ENCODE data around the gene FMN2.

FMN2 gene

DNA sequence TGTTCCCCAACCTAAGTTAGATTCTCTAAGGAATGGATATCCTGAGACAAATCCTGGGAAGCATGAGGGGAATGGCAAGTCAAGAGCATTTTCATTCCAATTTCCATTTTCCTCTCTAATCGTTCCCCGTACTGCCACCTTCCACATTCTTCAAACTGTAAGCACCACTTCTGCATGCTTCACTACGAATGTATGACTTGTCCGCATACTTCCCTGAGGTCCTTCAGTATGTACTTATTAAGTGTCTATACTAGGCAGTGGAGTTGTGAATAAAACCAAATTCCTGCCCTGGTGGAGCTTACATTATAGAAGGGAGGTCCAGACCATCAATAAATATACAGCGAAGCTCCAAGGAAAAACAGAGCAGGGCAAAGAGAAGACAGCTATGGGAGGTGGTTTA is 365.5 kb downstream of the FMN2 start:
- no peak for FAIRE-seq

DNA sequence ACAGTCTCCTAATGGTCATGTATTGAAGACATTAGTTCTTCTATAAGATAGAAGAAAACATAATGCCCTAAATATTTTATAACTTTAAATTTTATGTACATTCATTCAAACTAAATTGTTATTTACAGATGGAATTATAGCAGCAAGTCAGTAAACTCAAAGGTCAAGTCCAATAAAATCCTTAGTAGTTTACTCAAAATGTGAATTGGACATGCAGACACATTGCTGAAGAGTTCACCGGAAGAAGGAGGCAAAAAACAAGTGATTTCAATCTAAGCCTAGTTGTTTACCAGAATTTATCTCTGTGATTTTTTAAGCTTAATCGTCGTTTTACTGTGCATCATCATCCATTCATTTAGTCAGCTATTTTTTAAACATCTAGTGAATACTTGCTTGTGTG is 370.6 kb downstream of the FMN2 start:
- no peak for FAIRE-seq

DNA sequence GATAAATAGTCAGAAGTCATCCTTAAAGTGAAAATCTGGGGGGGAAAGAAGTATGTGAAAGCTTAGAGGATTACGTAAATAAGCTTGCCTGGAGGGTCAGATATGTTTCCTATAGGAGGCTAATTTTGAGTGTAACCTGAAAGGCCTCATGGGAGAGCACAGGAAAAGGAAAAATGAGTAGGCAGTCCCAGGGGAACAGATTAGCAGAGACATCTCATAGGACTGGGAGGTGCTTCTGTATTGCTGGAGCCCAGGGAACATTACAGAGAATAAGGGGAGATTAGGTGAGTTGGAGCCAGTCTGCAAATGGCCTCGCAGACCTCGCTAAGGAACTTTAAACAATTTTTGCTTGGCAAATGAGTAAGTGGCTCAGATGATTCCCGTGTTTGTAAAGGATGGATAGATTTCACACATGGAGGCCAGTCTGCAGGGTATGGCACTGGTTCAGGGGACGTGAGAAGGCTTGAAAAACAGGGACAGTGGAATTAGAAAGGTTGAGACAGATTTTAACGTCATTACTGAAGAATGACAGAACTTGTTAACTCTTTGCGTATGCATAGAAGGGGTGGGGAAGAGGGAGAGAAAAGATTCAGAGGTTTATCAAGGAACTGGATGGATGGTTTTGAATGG is 371.2 kb downstream of the FMN2 start:
- FAIRE-seq: no peak

DNA sequence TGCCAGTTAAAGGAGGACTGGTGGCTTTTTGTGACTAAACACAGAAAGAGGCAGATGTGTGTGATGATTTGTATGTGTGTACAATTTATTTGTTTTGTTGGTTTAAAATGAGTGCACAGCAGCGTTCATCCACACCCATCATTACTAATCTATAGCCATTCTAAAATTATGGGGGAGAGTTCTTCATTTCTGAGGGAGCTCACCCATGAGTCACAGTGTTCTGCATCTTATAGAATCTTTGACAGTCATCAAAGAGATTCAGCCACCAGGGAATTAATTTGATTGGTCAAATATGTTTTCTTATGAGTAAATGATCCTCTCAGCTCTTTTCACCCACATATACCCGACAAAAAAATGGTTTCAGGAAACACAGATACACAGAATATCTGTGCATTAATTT is 372.4 kb downstream of the FMN2 start:
- no peak for FAIRE-seq

DNA sequence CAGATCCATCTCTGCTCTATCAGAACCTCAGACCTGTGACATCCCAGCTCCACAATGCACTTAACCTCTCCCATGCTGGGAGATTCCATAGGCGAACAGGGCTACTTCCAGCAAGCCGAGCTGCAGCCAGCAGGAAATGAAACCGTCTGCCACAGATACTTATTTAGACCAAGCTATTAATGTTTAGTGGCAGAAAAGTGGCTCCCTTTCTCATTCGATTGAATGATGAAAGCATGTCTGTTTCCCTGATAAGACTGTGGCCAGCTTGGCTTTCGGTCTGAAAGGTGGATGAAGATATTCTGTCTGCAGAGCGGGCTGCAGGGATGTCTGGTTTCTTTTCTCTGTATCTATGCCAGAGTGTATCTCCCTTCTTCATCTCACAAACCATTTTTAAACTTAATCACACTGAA is 373.9 kb downstream of the FMN2 start:
- no peak for FAIRE-seq

DNA sequence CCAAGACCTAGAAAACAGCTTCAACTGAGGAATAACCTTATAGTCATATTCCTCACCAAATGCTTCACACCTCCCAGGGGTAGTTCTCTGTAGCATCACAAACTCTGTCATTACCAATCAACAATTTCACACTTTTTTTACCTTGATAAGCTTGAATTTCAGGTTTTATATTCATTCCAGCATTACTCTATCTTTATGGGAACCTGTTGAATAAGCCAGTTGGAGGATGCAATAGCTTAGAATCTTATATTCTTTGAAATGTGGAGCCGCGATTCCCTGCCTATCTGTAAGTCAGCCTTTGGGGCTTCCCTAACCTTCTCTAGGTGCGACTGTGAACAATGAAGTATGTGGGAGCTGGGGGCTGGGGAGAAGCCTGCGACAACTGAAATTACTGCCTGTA is 374.8 kb downstream of the FMN2 start:
- no peak for FAIRE-seq

DNA sequence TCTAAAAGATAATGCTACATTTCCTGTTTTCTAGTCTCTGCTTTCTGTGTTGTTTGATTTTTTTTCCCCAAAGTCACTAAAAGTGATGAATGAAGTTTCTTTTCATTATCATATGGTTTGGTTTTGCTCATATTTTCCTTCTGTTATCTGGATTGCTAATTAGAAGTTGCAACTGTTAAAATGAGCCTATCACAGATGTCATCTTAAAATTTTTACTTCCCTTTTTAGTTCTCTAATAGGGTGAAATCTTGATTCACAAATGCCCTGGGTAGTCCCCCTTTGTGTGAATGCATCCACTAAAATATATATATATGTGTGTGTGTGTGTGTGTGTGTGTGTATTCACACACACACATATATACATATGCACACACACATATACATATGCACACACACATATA is 376.2 kb downstream of the FMN2 start:
- no peak for FAIRE-seq

DNA sequence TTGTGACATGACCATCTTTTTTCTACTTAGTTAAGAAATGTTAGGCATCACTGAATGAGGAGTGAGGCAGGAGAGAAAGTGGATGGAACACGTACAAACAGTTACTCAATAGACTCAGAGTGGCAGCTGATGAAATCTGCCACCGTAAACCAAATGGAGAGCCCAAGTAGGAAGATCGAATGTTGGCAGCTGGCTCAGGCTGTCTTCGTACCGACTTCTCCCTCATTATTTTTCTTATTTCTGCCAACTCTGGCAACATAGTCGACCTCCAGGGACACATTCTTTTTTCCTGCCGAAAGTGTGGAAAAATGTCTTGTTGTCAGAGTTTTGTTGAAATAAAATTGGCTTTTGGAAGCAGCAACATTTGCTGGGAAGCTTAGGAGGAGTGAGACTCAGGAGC is 377.0 kb downstream of the FMN2 start:
- no peak for FAIRE-seq

DNA sequence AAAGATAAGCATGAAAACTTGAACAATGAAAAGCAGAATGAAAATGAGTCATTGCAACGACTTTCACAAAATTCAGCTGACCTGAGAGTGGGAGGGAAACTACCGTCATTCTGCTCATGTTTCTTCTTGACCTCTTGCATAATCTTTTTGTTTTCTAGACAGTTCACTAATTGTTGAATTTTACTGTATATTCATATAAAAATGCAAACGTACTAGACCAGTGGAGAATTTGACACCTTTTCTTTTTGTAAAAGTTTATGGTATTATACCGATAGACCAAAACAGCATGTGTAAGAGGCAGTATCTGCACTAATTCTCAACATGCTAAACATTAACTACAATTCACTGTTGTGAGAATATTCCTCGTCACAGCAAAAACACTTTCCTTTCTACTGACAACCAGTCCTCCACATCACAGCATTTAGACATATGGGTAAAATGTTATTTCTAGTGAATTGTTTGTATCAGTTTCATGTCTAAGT is 382.5 kb downstream of the FMN2 start:
- no peak for FAIRE-seq

DNA sequence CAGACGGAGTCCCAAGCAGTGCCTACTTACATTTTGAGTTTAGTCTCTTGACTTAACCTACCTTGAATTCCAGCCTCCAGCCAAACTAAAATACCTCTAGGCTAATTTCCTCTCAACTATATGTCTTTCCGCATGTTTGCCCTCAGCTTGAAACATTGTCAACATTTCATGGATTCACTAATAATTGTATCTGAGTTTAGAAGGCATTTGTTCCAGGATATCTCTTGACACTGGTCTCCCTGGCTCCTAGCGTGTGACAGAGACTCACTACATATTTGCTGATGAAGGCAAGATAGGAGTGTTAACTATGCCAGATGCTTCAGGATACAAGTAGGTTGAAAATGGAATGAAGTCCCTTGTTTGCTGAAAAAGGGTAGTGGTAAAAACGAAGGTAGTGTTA is 384.1 kb downstream of the FMN2 start:
- no peak for FAIRE-seq

DNA sequence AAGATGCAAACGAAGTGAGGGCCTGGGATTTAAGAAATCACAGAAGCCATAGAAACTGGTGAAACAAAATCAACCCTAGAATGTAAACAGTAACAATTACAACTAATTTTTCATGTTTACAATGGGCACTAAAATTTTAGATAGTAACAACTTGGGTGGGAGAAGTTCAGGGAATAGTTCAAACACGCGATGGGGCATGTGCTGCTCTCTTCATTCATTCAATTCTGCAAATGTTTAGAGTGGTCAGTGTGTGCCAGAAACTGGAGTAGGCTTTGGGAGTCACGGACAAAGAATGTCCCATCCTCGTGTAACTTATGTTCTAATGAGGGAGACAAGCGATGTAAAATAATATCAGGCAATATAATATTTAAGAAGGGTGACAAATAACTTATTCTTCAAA is 386.9 kb downstream of the FMN2 start:
- FAIRE-seq: no peak

DNA sequence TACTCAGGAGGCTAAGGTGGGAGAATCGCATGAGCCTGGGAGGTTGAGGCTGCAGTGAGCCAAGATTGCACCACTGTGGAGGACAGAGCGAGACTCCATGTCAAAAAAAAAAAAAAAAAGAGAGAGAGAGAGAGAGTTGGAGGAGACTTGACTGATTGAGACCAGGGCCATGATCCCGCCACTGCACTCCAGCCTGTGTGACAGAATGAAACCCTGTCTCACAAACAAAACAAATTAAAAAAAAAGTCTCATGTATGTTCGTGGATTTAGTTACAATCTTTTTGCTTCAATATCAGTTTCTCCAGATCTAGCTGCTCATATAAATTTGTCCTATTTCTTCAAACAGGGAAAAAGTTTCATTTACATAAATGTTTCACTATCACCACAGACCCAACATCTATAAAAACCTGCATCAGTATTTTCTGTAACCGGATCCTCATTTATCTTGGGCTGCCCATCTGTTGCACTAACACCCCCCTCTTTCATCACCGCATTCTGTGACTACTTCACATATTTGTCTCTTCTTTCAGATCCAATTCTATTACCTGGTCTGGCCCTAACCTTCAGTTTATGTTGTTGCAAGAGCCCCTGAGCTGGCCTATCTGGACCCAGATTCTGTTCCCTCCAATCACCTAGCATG is 393.2 kb downstream of the FMN2 start:
- FAIRE-seq: no peak

DNA sequence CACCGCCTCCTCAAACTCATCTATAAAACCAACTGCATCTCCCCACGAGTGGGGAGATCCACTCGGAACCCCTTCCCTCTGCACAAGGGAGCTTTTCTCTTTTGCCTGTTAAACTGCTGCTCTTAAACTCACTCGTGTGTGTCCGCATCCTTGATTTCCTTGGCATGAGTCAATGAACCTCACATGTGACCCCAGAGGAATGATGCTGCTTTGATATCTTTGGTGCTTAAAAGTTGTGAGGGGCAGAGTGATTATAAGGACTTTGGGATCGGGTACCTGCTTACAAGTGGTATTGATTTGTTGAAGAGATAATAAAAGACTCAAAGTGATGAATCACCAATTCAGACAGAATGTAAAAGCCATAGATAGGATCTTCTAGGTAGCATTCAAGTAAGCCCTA is 394.9 kb downstream of the FMN2 start:
- no peak for FAIRE-seq

DNA sequence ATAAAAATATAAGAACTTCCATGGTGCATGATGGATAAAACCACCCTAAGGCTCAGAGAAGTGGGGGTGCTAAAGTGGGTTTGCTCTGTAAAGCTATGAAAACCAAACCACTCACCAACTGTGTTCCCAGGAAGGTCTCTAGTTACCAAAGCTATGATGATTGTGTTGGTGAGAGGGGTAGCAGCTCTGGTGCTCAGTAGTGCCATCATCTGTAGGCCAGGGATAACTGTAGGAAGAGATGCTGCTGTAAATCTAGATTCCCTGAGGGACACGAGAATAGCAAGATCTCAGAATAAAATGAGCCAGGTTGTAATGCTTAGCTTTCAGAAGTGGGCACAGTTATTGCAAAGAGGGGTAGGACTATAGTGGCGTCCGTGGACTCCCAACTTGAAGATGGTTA is 395.8 kb downstream of the FMN2 start:
- FAIRE-seq: no peak

DNA sequence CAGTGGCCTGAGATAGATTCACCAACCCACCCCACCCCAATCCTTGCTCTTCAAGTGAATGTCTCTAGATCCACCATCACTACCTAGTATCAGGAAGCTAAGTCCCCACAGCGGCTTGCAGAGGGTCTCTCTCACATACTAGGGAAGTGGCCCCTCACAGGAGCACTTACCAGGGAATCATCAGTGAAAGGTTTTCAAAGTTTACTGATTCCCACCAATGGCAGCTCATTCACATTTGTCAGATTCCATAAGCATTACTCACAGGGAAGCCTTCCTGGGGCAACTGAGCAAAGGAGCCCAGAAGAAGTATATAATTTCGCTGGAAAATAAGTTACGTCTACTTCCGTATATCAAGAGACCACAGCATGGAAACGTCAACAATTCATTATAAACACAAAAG is 399.5 kb downstream of the FMN2 start:
- no peak for FAIRE-seq

DNA sequence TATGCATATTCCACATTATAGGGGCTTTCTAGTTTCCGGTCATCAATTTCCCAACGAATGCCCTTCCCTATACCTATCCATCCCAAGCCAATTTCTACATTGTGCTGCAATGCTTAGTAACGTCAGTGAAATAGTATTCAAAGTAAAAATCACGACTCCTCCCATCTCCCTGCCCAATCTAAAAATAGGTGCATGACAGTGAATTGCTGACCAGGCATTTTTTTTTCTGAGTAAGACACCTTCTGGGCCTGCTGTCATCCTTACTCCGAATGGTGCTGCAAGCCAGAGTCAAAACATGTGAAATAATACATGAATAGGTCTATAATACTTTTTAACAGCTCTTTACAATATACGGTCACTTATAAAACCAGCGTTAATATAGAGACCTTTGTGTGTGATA is 400.1 kb downstream of the FMN2 start:
- no peak for FAIRE-seq

DNA sequence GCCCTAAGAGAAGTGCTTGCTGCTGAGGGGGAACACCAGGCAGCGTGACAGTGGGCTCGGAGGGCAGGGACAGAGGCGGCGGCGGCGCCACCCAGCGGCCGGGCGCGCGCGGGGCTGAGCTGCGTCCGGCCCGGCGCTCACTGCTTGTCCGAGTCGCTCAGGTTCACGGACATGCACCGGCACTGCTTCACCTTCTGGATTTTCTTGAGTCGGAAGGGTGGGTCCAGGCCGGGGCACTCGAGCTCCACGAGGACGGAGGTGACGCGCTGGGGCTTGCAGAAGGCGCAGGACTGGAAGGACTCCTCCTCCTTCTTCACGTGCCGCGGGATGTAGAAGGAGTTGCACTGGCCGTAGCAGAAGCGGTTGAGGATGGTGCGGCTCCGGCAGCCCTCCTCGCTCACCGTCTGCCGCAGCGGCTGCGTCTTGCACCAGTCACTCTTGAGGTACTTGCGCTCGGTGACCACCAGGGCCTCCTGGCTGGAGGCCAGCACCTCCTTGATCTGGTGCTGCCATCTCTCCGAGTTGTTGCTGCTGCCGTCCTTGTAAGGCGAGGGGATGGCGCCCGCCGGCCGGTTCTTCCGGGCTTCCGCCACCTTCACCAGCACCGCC is 401.3 kb downstream of the FMN2 start:
- FAIRE-seq: no peak

DNA sequence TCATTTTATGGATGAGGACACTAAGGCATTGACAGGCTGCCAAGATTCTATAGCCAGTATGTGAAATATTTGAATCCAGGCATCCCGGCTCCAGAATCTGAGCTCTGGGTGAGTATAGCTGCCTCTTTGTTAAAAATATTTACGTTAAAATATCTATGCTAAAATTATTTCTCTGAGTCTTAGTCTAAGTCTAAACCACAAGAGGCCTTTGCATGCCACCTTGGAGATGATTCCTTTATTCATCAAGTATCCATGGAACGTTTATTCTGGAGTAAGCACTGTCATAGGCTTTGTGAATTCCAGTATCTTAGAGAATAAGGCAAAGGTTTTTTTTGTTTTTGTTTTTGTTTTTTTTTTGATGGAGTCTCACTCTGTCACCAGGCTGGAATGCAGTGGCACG is 403.9 kb downstream of the FMN2 start:
- no peak for FAIRE-seq

DNA sequence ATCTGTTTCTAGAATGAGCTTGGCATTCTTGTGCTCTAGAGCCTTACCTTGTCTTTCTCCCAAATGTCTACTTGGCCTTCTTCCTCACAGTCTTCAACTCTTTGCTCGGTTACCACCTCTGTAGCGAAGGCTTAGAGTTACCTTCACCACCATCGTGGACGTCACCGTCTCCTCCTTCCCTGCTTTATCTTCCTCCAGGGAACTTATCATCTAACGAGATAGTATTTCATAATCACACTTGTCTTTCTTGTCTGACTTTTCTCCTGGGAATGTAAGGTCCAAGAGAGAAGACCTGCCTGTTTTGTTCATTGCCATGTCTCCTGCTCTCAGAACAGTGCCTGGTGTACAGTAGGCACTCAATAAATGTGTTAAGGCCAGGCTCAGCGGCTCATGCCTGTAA is 404.7 kb downstream of the FMN2 start:
- no peak for FAIRE-seq

DNA sequence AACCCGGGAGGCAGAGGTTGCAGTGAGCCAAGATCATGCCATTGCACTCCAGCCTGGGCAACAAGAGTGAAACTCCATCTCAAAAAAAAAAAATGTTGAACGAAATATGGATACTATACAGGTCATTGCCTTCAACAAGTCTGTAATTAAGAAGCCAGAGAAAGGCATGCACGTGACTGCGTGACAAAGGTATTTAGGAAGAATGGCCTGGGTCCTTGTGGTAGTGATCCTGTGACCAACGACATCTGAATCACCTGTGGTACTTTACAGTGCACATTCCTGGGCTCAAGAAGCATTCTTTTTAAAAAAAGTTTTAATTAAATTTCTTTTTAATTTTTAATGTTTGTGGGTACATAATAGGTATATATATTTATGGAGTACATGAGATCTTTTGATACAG is 405.3 kb downstream of the FMN2 start:
- FAIRE-seq: no peak

DNA sequence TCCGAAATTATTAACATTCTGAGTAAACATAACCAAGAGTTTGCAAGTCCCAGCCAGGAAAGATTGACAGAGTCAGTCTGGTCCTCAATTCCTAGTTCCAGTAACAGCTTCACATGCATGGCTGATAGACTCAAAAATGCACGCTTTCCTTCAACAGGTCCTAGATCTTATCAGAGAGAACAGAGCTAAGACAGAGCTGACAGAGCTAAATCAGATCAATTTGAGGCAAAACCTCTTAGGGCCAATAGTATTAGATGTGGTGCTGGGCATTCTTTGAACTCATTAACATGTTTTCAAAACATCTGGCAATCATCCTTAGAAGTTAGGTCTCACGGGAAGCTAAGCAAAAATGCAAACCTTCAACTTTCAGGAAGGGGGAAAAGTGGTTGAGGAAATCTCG is 406.2 kb downstream of the FMN2 start:
- FAIRE-seq: no peak

DNA sequence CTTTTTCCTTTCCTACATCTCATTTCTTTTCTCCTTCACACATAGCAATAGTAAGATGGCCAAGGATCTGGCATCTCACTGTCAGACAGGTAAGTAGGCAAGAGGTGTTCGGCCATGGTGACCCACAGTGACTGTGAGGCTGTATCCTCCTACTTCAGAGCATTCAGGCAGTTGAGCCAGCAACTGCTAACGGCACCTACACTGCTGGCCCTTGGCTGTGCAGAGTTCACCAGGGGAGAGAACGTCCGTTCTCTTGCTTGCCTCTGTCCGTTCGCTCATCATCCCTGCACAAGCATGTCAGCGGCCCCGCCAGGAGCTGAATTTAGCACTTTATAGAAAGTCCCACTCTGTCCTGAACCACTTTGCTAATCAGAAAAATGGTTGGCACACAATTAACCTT is 406.7 kb downstream of the FMN2 start:
- no peak for FAIRE-seq

DNA sequence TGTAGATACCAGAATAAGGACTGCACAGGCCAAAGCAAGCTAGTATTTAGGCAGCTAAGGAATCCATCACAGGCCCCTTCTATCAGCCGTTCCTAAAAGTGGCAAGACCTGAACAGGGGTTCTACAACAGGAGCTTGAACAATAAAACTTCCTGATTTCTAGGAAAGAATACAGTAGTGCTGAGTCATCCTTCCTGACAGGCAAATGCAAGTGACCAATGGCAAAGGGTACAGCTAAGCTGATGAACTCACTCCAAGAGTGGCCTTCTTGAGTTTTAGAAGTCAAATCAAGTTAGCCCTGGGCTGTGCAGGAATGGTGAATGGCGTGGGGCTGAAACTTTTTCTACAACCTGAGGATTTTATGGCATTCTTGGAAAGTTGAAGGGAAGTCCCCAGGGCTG is 407.3 kb downstream of the FMN2 start:
- no peak for FAIRE-seq

DNA sequence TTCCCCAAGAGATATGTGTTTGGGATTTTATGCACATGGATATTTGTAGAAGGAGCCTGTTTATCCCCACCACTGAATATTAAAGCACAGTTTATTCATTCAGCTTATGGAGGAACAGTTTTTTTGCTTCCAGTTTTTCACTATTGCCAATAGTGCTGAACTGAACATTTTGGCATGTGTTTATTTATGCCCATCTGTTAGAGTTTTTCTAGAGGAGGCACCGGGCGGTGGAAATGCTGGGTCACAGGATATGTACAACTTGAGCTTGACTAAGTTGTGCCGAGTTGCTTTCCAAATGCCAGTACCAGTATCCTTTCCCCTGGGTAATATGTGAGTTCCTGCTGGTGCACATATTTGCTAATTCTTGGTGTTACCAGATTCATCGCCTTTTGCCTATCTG is 409.0 kb downstream of the FMN2 start:
- no peak for FAIRE-seq

DNA sequence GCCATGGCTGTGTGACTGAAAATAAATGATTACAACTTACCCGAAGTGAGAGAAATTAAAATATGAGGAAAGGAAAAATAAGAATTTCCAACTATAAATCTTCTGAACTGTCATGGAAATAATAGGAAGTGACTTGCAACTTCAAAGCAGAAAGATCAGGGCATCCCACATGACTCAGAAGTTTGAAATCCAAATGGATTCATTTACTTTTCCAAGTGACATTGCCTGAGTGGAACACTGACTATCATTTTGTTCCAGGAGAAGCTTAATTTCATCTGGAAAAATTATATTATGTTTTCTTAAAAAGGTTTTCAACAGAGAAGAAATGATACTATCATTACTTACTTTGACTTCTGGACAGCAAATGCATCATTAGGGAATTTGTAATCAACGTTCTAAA is 409.4 kb downstream of the FMN2 start:
- no peak for FAIRE-seq
